Pulmonary artery endothelial cell (primary cell): Measurements from ENCODE around the gene TNFRSF6B. TPM values are rescaled to one million over a fixed set of nuclear protein-coding genes. Genes with fewer than 3 reads are reported as not detected.
"Not testable (repeated sequence)": the region's sequence is repeated elsewhere in the genome, so short reads cannot be mapped to it uniquely, and the experiment has no call there.

Source experiments
- DNase-seq: peaks from one replicate; pipeline ENCODE4 v3.0.0-alpha.2; 2011; ENCODE audit warnings: low read depth, low spot score
- total RNA-seq: library from RNA; depleted of rRNA; stranded (reverse); fragments of >200 nt; gene quantifications from 2 replicates; pipeline ENCODE4 v1.2.3, GENCODE V29; 2014

TNFRSF6B gene
- total RNA-seq, 1 donor from 2014 or later: 118 TPM

DNA sequence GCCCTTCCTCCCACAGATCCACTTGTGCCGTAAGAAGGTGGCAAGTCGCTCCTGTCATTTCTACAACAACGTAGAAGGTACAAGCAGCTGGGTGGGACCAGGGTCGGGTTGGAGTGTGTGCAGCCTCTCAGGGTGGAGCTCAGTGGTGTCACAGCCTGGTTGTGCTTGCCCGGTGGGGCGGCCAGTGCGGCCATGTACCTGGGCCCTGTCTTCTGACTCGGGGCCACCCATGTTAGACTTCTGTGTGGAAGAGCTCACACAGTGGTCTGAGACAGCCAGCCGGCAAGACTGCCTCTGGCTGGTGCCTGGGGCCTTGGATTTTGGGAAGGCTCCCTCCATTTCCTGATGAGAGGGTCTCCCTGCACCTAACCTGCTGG, 33.7 kb upstream of the TNFRSF6B start:
- no peak for DNase-seq

DNA sequence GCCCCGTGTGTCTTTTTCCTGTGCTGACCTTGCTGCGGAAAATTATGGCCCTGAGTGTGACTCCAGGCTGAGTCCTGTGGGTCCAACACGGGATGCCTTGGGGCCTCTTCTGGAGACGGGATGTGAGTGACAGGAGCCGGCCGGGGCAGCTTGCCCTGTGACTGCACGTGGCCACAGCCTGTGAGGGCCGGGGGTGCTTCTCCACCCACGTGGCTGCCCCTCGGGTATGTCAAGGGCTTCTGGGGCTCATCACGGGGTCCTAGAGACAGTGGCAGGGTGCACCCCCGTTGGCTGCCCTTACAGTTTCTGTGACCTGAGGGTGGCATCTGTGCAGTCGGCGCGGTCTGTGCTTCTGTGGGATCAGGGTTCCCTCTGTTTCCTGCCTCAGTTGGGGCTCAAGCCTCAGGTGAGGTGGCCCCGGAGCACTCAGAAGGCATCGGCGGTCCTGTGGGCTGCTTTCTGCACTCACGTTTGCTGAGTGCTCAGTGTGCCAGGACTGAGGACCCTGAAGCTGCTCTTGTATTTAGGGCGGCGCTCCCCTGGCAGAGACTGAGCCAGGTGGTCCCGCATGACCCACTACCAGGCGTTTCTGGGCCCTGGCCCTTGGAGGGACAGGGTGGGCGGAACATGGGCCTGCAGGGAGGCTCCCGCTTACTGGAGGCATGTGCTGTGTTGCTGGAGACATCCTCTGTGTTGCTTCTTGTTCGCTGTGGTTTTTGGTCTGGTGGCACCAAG, 33.0 kb upstream of the TNFRSF6B start:
- DNase-seq: no peak

DNA sequence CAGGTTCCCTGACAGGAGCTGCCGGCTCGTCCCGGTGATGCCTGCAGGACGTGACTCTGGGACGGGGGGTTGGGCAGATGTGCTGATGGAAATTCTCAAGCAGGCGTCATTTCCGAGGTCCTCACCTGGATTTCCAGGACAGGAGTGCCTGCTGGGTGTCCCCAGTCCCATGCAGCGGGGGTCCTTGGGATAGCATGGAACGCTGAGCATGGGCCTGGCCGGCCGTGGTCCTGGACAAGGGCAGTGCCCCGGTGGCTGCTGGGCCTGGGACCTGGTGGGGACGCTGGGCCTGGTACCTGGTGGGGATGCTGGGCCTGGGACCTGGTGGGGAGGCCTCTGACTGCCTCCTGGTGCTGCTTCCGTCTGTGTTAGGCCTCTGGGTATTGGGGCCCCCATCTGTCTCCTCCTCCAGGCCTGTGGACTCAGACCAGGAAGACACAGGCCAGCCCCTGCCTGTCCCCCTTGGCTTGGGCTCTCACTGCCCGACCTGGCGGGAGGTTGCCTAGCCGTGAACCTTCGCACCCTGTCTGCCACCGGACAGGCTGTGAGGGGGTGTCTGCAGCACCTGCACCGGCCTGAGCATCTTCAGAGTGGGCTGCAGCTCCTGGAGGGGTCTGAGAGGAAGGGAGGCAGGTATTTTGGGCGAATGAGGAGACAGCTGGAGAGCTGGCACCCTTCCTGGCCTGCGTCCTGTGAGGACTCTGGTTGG, 32.2 kb upstream of the TNFRSF6B start:
- no peak for DNase-seq

DNA sequence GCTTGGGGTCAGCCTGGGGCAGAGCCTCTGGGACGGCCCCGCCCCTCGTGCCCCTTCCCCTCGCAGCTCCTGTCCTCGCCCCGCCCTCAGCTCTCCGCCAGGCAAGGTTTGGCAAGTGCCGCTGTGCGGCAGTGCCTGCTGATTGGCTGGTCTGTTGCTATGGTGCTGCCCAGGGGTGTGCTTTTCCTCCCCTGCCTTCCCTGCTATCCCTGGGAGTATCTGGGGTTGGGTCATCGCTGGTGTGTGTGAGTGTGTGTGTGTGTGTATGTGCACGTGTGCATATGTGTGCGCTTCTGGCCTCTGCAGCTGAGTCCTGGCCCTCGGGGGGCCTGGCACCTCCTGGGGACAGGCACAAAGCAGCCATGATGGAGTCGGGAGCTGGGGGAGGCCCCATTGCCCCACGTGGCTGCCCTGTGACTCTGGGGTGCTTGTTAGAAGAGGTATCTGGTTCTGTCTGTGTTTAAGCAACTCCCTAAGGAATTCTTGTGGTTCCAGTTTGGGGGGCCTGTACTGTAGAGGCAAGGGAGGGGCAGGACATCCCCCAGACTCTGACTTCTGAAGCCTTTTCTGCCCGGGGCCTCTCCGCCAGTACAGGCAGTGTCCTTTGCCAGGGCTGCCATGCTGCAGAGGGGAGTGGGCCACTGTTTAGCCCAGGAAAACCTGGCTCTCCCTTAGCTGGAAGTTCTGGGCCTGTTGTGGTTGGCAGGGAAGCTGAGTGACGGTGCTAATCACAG, 31.4 kb upstream of the TNFRSF6B start:
- no peak for DNase-seq

DNA sequence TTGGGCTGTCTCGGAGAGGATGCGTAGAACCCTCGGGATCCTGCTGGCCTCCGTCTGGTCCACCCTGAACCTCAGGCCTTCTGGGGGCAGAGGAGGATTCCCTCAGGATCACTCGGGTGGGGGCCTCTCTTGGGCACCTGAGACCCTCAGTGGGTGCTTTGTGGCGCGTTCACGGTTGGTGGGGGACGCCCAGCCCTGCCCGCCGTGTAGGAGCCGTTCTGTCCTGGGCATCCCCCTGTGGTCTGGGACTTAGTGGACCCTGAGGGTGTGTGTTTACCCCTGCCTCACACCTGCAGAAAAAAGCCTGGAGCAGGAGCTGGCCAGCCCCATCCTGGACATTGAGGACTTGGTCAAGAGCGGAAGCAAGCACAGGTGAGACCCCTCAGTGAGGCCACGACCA, 30.7 kb upstream of the TNFRSF6B start:
- DNase-seq: no peak

DNA sequence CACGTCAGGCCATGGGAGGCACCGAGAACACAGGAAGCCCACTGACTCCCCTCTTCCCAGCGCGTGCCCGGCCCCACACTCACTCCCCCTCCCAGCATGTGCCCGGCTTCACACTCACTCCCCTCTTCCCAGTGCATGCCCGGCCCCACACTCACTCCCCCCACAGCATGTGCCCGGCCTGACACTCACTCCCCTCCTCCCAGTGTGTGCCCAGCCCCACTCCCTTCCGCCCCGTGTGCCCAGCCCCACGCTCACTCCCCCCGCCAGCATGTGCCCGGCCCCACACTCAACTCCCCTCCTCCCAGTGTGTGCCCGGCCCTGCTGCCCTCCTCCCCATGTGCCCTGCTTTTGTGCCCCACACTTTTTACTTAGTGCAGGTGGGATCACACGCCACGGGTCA, 28.6 kb upstream of the TNFRSF6B start:
- no peak for DNase-seq

DNA sequence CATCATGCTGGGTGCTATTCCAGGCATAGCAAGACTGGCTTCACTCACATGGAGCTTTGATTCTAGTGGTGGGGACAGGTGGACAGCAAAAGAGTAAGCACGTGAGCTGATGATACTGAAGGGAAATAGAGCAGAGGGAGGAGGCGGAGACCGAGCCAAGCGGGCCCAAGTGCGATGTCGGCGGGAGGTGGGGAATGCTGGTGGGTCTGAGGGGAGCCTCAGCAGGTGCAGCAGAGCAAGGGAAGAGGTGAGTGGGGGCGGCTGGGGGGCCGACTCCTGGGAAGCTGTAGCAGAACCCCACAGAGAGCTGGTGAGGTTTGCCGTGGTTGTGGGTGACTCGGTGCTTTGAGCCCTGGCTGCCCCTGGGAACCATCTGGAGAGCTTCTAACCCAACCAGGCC, 28.1 kb upstream of the TNFRSF6B start:
- DNase-seq: no peak

DNA sequence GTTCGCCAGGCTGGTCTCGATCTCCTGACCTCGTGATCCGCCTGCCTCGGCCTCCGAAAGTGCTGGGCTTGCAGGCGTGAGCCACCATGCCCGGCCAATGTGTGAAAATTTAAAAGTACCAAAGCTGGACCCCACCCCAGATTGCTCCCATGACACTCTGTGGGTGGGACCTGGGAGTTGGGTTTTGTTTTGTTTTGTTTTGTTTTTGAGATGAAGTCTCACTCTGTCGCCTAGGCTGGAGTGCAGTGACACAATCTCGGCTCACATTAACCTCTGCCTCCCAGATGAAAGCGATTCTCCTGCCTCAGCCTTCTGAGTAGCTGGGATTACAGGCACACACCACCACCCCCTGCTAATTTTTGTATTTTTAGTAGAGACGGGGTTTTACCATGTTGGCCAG, 24.8 kb upstream of the TNFRSF6B start:
- not testable (repeated sequence) for DNase-seq

DNA sequence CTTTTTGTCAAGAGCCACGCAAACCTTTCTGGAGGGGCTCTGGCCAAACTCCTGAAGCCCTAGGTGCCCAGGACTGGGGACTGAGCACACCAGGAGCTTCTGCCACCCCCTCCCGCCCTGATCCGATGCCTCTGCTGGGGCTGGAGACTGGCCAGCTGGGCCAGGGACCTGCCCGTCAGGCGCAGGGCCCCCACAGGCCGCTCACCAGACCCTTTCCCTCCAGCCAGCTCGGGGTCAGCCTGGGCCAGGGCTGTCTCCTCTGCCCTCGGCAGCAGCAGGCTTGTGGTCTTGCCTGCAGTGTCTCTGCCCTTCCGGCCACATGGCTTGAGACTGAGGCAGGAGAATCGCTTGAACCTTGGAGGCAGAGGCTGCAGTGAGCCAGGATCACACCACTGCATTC, 23.8 kb upstream of the TNFRSF6B start:
- DNase-seq: no peak

DNA sequence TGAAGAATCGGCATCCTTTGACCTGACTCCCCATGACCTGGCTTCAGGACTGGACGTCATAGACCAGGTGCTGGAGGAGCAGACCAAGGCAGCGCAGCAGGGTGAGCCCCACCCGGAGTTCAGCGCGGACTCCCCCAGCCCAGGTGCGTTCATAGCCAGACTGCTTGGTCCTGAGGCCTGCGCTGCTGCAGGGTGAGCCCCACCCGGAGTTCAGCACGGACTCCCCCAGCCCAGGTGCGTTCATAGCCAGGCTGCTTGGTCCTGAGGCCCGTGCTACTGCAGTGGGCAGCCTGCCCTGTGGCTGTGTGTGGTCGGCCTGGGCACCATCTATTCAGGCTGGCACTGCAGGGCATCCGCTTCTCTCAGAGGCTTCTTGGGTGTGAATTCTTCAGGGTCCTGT, 22.5 kb upstream of the TNFRSF6B start:
- no peak for DNase-seq

DNA sequence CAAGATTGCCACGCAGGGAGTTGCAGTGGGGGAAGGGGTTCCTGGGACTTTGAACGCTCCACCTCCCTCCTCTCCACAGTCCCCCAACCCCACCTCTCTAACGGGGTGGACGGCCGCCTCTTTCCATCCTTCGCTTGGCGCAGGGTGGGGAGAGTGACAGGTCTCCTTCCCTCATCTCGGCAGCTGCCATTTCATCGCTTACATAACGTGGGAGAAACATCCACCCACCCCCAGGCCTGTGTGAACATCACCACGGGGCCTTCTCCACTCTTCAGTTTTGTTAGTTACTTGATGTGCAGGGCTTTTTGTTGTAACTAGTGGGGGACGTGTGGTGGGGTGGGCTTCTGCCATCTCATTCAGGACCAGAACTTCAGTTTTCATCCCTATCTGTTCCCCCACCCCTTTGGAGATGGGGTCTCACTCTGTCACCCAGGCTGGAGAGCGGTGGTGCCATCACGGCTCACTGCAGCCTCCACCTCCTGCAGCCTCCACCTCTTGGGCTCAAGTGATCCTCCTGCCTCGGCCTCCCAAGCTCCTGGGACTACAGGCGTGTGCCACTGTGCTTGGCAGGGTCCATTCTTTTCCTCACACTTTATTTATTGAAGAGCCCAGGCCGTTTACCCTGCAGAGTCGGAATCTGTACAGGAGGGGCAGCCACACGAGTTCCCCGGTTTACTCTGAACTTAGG, 20.6 kb upstream of the TNFRSF6B start:
- no peak for DNase-seq

DNA sequence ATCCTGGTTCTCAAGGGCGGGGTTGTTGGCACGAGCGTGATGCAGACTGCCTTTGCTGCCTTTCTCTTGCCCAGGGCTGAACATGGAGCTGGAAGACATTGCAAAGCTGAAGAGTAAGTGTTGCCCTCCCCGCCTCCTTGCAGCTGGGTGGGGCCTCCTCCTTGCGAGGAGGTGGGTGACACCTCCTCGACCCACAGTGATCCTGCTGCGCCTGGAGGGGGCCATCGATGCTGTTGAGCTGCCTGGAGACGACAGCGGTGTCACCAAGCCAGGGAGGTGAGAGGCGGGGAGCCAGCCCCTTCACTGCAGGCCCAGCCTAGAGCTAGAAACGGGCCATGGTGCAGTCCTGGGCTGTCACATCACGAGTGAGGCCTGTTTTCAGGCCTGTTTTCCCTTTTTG, 18.4 kb upstream of the TNFRSF6B start:
- DNase-seq: no peak

DNA sequence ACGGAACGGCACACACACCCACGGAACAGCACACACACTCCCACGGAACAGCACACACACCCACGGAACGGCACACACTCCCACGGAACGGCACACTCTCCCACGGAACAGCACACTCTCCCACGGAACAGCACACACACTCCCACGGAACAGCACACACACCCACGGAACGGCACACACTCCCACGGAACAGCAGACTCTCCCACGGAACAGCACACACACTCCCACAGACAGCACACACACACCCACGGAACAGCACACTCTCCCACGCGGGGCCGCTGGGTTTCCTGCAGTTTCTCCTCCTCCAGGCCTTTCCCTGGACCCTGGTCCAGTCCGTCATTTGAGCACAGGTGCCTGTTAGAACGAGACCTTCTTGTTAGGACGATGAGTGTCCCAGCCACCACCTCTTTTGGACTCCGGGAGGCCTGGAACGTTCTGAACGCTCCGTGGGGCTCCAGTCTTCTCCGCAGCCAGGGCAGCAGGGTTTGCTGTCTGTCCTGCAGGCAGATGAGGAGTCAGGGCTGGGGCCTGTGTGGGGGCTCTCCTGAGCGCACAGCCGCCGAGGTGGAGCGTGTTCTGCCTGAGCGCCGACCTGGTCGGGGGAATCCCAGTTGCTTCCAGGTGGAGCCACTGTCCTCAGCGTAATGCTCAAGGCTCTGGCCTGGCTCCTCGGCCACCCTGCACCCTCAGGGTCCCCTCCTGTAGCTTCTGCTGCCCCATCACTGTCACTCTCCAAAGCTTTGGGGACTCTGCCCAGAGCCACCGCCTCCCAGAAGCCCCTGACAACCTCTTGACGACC, 17.6 kb upstream of the TNFRSF6B start:
- no peak for DNase-seq

DNA sequence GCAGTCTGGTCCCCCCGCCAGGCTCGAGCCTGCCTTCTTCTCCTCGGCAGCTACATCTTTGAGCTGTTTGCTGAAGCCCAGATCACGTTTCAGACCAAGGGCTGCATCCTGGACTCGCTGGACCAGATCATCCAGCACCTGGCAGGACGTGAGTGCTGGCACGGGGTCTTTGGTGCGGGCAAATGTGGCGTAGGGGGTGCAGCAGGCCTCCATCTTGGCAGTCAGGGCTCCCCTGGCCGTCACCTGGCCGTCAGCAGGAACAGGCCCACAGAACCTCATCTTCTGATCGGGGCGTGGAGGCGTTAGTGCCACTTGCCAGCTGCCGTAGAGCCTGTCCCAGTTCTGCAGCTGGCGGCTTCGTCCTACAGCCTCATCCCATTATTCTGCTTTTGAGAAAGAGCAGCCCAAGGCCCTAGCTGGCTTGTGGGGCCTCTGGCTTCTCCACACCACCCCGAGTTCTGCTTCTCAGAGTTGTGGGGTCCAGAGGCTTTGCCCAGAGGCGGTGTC, 16.6 kb upstream of the TNFRSF6B start:
- no peak for DNase-seq

DNA sequence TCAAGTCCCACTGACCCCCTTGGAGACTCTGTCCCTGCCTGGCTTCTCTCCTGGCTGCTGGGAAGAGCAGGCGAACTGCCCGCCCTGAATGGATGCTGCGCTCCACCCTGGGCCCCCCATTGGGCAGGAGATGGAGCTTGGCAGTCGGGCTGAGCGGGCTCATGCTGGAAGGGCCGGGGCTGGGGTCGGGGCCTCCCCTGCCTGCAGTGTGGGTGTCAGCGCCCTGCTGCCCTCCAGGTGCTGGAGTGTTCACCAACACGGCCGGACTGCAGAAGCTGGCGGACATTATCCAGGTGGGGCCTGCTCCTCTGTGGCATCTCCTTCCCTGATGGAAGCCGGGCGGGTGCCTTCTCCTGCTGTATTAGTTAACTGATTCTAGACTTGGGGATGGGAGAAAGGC, 16.0 kb upstream of the TNFRSF6B start:
- DNase-seq: no peak

DNA sequence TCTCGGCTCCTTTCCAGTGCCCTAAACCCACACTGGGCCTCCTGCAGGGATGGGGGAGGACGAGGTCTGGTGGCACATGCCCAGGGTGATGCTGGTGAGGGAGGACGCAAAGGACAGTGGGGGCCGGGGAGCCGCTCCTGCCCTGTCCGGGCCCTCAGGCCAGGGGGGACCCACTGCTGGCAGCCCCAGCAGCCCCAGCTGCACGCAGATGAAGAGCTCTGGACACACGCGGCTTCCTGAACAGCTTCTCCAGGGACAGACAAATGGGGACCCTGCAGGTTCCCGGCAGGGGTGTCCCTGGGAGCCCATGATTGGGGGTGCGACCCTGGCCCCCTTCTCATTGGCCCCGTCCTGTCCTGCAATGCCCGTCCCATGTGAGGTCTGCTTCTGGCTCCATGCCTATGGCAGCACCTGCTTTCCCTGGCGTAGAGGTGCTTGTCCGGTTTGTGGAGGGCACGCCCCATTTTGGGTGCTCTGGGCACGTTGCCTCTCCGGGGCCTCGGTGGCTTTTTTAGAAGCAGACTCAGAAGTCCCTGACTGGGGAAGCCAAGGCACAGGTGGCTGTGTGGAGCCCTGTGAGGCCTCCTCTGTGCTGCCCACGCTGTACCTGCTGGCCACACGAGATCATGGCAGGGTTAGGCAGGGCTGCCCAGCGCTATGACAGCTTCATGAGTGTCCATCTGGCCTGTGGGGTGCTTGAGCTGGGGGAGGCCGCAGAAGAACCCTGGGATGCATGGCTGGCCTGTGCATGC, 15.4 kb upstream of the TNFRSF6B start:
- DNase-seq: no peak

DNA sequence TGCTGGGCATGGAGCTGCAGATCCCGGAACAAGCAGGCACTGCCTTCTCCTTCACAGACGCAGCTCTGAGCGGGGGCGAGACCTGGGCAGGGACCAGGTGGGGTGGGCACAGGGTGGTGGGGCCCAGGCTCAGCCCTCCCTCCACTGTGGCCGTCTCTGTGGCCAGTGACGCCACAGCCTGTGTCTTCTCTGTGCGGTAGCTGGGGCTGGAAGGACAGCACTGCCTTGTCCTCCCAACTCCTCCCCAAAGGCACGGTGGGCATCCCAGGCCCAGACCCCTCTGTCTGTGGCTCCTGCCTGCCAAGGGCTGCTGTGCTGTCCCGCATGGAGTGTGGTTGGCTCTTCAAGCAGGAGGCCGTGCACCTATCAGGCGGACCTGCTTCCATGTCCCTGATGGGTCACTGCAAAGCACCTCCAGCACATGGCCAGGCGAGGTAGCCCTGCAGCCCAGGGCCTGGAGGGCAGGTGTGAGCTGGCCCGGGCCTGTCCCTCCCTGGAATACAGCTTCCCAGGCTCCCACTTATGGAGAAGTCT, 14.8 kb upstream of the TNFRSF6B start:
- no peak for DNase-seq

DNA sequence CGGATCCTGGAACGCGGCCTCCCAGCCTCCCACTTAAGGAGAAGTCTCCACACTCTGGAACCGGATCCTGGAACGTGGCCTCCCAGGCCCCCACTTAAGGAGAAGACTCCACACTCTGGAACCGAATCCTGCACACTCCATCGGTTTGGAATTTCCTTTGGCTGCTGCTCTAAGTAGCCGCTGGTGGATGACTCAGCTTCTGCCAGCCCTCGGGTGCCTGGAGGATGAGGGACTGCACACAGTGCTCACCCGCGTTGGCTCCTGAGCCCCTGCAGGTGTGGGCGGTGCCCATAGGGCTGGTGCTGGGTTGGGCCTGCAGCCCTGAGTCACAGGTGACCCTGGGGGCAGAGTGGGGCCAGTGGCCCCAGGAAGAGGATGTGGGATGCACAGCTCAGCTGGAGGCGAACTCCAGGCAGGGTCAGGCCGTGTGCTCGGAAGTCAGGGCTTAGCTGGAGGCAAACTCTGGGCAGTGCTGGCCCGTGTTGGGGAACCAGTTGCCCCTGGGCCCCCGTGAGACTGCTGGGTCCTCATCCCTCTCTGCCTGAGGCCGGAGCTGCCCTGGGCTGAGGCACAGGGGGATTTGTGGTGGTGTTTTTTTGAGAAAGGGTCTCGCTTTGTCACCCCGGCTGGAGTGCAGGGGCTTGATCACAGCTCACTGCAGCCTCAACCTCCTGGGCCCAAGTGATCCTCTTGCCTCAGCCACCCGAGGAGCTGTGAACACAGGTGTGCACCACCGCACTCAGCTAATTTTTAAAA, 13.9 kb upstream of the TNFRSF6B start:
- peak; percentile 94 for DNase-seq
